ENCODE measurements around the gene IQGAP1.

DNA sequence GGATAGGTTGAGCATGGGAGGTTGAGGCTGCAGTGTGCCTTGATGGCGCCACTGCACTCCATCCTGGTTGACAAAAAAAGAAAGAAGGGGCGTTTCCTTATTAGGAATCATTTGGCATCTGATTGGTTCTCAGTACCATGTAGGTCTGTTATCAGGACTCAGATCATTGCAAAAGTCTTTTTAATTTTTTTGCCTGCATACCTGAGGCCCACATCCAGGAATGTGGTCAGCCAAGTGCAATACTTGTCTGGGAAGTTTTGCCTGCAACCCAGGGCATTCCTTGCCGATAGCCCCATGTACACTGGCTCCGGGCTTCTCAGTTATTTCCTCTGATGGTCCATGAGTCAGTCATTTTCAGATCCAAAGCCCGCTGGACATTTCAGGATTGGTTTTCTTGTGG, 91.6 kb downstream of the IQGAP1 start:
- TF ChIP-seq, protein P1, sequence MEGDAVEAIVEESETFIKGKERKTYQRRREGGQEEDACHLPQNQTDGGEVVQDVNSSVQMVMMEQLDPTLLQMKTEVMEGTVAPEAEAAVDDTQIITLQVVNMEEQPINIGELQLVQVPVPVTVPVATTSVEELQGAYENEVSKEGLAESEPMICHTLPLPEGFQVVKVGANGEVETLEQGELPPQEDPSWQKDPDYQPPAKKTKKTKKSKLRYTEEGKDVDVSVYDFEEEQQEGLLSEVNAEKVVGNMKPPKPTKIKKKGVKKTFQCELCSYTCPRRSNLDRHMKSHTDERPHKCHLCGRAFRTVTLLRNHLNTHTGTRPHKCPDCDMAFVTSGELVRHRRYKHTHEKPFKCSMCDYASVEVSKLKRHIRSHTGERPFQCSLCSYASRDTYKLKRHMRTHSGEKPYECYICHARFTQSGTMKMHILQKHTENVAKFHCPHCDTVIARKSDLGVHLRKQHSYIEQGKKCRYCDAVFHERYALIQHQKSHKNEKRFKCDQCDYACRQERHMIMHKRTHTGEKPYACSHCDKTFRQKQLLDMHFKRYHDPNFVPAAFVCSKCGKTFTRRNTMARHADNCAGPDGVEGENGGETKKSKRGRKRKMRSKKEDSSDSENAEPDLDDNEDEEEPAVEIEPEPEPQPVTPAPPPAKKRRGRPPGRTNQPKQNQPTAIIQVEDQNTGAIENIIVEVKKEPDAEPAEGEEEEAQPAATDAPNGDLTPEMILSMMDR (IDR thresholded peaks at IDR 0.05; ENCODE audit: poor library complexity), result no peak
- TF ChIP-seq EZH2phosphoT487 (IDR thresholded peaks at IDR 0.05; ENCODE audit: low read depth, severe bottlenecking, unreplicated experiment), result no peak

Data from hepatocyte (in vitro differentiated cells).